Amniotic stem cell (primary cell): ENCODE data around the gene PAXX.
A peak's percentile ranks its signal among the peaks of the same experiment; 100 is the strongest.

ENCODE experiments used
- DNase-seq: peaks from one replicate; lab custom pipeline; 2025; lab: John Stamatoyannopoulos, UW

Gene PAXX

DNA sequence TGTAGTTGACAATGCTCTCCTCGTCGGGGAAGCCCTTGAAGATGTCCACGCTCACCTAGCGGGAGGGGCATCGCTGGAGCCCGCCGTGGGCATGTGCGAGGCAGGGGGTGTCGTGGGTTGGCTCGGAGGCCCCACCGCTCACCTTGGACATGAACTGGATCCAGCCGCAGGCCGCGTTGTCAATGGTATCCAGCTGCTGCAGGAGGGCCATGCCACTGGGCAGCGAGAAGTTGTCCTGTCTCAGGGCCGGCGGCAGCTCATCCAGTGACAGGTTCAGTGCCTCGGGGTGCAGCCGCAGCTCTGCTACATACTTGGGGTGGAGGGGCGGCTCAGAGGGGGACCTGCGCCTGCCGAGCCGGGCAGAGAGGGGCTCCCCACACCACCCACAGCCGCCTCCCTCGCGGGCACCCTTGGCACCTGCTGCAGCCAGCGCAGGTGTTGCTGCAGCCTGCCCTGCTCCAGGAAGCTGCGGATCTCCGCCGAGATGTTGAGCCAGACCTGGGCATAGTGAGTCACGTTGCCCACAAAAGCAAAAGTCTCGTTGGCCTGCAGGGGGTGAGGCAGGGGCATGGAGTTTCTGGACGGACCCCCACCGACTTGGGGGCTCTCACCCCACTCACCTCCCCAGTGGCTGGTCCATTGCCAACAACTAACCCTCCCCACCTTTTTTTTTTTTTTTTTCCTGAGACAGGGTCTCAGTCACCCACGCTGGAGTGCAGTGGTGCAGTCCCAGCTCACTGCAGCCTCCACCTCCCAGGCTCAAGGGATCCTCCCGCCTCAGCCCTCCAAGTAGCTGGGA lies 26.7 kb downstream of the PAXX start:
- DNase-seq, result no peak

GRCh38 chr9:137019891-137020683 lies 27.9 kb downstream of the PAXX start:
- DNase-seq, result no peak

DNA sequence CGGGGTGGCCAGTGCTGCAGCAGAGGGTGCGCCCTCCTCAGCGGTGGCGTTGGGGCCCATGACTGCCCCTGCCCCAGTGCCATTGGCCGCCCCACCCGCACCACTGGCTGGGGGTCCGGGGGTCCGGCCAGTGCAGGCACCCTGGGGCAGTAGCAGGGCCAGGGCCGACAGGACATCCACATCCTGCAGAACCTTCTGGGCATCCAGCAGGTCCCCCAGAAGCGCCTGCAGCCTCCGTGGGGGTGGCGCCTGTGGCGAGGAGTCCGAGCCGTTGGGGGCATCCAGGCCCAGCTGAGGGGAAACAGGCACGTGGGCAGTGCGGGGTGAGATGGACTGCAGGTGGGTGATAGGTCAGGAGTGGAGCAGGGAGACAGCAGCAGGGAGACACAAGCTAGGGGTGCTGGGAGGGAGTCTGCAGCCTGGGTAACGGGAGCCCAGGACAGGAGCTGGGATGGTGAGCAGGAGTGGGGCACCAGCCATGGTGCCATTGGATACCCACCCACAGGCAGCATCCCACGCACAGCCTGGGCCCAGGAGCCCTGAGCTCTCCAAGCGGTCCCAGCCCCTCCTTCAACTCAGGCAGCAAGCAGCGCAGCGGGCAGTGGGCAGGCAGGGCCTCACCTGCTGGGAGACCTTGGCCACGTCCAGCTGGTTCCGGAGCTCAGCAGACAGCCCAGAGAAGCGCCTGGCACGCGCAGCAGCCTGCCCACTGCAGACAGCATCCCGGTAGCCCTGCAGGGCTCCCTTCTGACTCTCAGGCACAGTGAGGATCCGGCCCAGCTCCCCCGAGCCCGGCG lies 28.7 kb downstream of the PAXX start:
- DNase-seq, result no peak

GRCh38 chr9:137021568-137021978 lies 29.4 kb downstream of the PAXX start:
- no peak for DNase-seq

DNA sequence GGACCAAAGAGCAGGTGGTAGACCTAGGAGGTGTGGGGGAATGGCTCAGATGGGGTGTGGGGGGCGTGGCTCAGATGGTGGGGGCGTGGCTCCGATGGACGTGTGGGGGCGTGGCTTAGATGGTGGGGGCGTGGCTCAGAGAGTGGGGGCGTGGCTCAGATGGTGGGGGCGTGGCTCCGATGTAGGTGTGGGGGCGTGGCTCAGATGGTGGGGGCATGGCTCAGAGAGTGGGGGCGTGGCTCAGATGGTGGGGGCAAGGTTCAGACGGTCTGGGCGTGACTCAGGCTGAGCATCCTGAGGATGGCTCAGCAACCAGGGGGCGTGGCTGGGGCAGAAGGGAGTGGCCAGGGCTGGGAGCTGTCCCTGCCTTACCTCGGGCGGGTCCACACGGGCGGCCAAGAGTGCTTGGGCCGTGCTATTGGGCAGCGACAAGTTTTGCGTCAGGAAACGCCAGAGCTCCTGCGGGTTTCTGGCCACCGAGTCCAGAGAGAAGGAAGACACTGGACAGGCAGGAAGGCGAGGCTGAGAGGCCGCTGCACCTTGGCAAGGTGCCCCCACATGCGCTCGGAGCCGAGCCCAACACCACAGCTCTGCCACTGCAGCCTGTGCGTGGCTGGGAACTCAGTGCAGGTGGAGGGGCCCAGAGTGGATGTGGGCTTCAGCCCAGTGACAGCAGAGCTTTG lies 29.9 kb downstream of the PAXX start:
- DNase-seq, result no peak

DNA sequence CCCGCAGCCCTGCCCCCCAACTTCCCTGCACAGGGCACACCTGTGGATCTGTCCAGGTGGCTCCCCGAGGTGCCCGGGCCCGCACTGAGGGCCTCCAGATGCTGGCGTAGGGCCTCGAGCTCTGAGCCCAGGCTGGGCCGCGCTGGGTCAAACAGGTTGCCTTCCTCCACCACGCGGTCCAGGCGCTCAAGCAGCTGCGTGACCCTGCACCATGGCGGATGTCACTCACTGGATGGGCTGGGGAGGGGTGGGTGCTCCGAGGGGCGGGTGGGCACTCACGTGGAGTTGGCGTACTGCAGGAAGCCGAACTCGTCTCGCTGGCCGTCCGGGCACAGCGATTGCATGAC lies 30.4 kb downstream of the PAXX start:
- DNase-seq, result no peak

DNA sequence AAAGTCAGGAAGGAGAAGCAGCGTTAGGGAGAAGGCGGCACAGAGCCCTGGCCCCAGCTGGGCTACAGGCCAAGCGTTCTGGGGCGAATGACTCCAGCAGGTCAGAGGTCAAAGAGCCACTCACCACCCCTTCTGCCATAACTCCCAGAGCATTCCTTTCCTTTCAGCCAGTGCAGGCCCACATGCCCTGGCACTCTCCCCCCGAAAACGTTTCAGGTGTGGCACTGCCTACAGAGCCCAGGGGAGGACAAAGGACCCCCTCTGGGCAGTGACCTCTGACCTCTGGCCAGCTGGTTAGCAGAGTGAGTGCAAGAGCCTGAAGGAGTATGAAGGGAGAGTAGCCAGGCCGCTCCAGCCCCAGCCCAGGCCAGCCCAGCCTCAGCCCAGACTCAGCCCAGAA lies 30.9 kb downstream of the PAXX start:
- no peak for DNase-seq

- DNase-seq, result no peak
Observed at GRCh38 chr9:137023583-137023991, 31.4 kb downstream of the PAXX start.

DNA sequence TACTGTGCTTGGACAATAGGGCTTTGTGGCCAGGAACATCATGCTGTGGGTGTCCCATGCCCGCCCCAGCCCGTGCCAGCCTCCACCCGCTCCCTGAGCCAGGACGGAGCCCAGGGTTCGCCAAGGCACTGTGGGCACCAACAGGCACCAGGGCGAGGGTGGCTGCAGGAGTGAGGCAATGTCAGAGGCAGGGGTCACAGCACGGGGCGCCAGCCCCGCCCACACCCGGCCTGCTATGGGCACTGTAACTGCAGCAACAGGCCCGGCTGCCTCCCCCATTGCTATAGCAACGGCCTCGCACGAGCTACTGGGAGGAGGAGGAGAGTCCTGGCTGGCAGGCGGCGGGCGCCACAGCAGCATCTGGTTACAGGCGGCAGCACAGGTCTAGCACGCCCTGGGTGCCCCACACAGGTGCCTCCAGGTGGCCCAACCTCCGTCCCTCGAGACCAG lies 33.3 kb downstream of the PAXX start:
- no peak for DNase-seq

GRCh38 chr9:137026384-137026783 lies 34.2 kb downstream of the PAXX start:
- DNase-seq, result no peak

DNA sequence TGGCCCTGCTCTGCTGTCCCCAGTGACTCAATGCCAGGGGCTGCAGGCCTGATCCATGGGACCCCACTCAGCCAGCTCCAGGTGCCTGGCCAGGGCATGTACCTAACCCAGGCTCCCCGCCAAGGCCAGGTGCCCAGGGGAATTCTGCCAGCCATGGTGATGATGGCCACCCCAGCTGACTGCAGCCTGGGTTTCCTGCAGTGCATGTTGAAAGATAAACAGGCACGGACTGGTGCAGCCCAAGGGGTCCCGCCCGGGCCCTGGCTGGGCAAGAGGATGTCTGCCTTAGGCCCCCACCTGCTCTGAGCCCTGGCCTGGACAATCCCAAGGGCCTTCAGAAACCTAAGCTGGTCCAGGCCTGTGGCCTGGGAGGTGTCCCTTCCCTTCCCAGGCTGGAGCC lies 34.6 kb downstream of the PAXX start:
- DNase-seq, result no peak

- peak; percentile 25 for DNase-seq
Observed at GRCh38 chr9:137027369-137028262, 35.4 kb downstream of the PAXX start, which contains the start of gene ABCA2. Gene ABCA2, minus strand, starts transcription at chr9:137028237. Its CDS starts 97 bp downstream, at chr9:137028140.

- DNase-seq, result no peak
Observed at GRCh38 chr9:137028263-137029057, 36.2 kb downstream of the PAXX start.

- DNase-seq, result no peak
Observed at GRCh38 chr9:137029058-137029936, 37.1 kb downstream of the PAXX start.

- DNase-seq, result no peak
Observed at GRCh38 chr9:137030006-137030405, 37.8 kb downstream of the PAXX start.

GRCh38 chr9:137030538-137031527 lies 38.6 kb downstream of the PAXX start:
- DNase-seq, result no peak

- no peak for DNase-seq
Observed at GRCh38 chr9:137031904-137032640, 39.9 kb downstream of the PAXX start, which contains the start of gene FUT7. Gene FUT7, minus strand, starts transcription at chr9:137032088. Its CDS starts 97 bp downstream, at chr9:137031991.
